Mesothelial cell of epicardium (in vitro differentiated cells): ENCODE data around the gene LMTK2. TPM values are rescaled to one million over a fixed set of nuclear protein-coding genes. Genes with fewer than 3 reads are reported as not detected.

Experiments used
- DNase-seq, 2 experiments: peaks; one replicate each; pipeline ENCODE4 v3.0.0; 2021; ENCODE audit warnings: low spot score in 2 of 2; ENCODE audit not compliant: unreplicated experiment in 2 of 2
- H3K27ac Mint-ChIP-seq: 2 replicates; pipeline ENCODE4 v1.8.0; 2021; ENCODE audit warnings: mixed read lengths
- H3K27me3 Mint-ChIP-seq: 2 replicates; pipeline ENCODE4 v1.8.0; 2021; ENCODE audit warnings: low read depth, mixed read lengths
- H3K36me3 Mint-ChIP-seq: 2 replicates; pipeline ENCODE4 v1.8.0; 2021; ENCODE audit warnings: mixed read lengths
- H3K4me1 Mint-ChIP-seq: 2 replicates; pipeline ENCODE4 v1.8.0; 2021; ENCODE audit warnings: mixed read lengths
- H3K4me3 Mint-ChIP-seq: 2 replicates; pipeline ENCODE4 v1.8.0; 2021; ENCODE audit warnings: mild to moderate bottlenecking, moderate library complexity, mixed read lengths
- H3K9me3 Mint-ChIP-seq: 2 replicates; pipeline ENCODE4 v1.8.0; 2021; ENCODE audit warnings: mixed read lengths
- CTCF ChIP-seq: fragments of 200-600 bp; sonication (generic); IDR thresholded peaks from one replicate; pipeline ENCODE4 v1.5.0; 2021; ENCODE audit warnings: antibody characterized with exemption; ENCODE audit not compliant: unreplicated experiment
- total RNA-seq: library from RNA; stranded (reverse); gene quantifications from 3 replicates; pipeline ENCODE4 v1.2.1, GENCODE V29; 2021

The LMTK2 gene
- total RNA-seq, 1 donor from 2014 or later: 23.1 TPM

- H3K27ac Mint-ChIP-seq: no peak overlapping the region
Measured at GRCh38 chr7:98211676-98212531, 105.2 kb downstream of the LMTK2 start.

GRCh38 chr7:98212532-98213041 lies 105.9 kb downstream of the LMTK2 start:
- no peak overlapping the region for H3K27ac Mint-ChIP-seq
- TF ChIP-seq CTCF: no peak
- H3K4me3 Mint-ChIP-seq: peak overlapping the region; percentile 43
- H3K36me3 Mint-ChIP-seq: peaks cover 4% of the 10 kb centered on the region
- H3K27me3 Mint-ChIP-seq: peaks cover 5% of the 10 kb centered on the region
- no peak for DNase-seq
- H3K9me3 Mint-ChIP-seq: no peaks in the 10 kb centered on the region
- no peaks in the 10 kb centered on the region for H3K4me1 Mint-ChIP-seq

More at GRCh38 chr7:98211676-98212531, 105.2 kb downstream of the LMTK2 start:
- Mint-ChIP-seq H3K4me3 (peak overlapping the region; percentile 58), H3K27me3 (peaks cover 5% of the 10 kb centered on the region), H3K4me1 (no peaks in the 10 kb centered on the region), H3K9me3 (no peaks in the 10 kb centered on the region), H3K36me3 (peaks cover 3% of the 10 kb centered on the region)
- TF ChIP-seq CTCF: no peak
- DNase-seq: no peak

- Mint-ChIP-seq H3K27me3 (peaks cover 5% of the 10 kb centered on the region), H3K36me3 (peaks cover 9% of the 10 kb centered on the region), H3K27ac (no peak overlapping the region), H3K9me3 (no peaks in the 10 kb centered on the region), H3K4me3 (peak overlapping the region; percentile 43), H3K4me1 (peaks cover 1% of the 10 kb centered on the region)
- no peak for TF ChIP-seq CTCF
- DNase-seq: no peak
Measured at GRCh38 chr7:98213296-98213887, 106.7 kb downstream of the LMTK2 start.

- Mint-ChIP-seq H3K27me3 (peaks cover 5% of the 10 kb centered on the region), H3K9me3 (peaks cover 5% of the 10 kb centered on the region), H3K4me1 (peaks cover 2% of the 10 kb centered on the region), H3K36me3 (peaks cover 15% of the 10 kb centered on the region), H3K4me3 (no peak overlapping the region), H3K27ac (no peak overlapping the region)
- no peak for TF ChIP-seq CTCF
- DNase-seq: no peak
Measured at GRCh38 chr7:98213888-98214810, 107.5 kb downstream of the LMTK2 start.

GRCh38 chr7:98214811-98215321 lies 108.2 kb downstream of the LMTK2 start:
- TF ChIP-seq CTCF: no peak
- peaks cover 2% of the 10 kb centered on the region for H3K4me1 Mint-ChIP-seq
- peaks cover 5% of the 10 kb centered on the region for H3K27me3 Mint-ChIP-seq
- DNase-seq: no peak
- no peak overlapping the region for H3K4me3 Mint-ChIP-seq
- H3K36me3 Mint-ChIP-seq: peaks cover 20% of the 10 kb centered on the region
- H3K27ac Mint-ChIP-seq: no peak overlapping the region
- H3K9me3 Mint-ChIP-seq: peaks cover 6% of the 10 kb centered on the region
